Measurements from ENCODE around the gene PDCD5. TPM values are rescaled to one million over a fixed set of nuclear protein-coding genes. Genes with fewer than 3 reads are reported as not detected.
A peak's percentile ranks its signal among the peaks of the same experiment; 100 is the strongest.

The PDCD5 gene
- total RNA-seq, 1 donor from 2014 or later: 123 TPM

DNA sequence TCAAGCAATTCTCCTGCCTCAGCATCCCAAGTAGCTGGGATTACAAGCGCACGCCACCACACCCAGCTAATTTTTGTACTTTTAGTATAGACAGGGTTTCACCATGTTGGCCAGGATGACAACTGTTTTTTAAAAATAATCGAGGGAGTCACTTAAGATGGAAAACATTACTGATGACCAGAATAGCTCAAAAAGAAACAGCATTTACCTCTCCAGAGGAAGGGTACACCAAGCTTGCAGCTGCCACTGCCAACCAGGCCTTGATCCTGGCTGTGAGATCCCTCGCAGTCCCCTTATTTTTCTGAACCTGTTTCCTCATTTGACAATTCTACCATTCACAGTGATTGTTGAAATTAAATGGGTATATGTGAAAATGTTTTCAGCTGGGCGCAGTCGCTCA lies 14.5 kb downstream of the PDCD5 start:
- Mint-ChIP-seq H3K4me3 (no peak overlapping the region), H3K27me3 (no peaks in the 10 kb centered on the region), H3K27ac (no peak overlapping the region), H3K9me3 (no peaks in the 10 kb centered on the region), H3K4me1 (ENCODE audit: unreplicated experiment) (no peaks in the 10 kb centered on the region), H3K36me3 (peaks cover 34% of the 10 kb centered on the region)
- TF ChIP-seq, protein P1, sequence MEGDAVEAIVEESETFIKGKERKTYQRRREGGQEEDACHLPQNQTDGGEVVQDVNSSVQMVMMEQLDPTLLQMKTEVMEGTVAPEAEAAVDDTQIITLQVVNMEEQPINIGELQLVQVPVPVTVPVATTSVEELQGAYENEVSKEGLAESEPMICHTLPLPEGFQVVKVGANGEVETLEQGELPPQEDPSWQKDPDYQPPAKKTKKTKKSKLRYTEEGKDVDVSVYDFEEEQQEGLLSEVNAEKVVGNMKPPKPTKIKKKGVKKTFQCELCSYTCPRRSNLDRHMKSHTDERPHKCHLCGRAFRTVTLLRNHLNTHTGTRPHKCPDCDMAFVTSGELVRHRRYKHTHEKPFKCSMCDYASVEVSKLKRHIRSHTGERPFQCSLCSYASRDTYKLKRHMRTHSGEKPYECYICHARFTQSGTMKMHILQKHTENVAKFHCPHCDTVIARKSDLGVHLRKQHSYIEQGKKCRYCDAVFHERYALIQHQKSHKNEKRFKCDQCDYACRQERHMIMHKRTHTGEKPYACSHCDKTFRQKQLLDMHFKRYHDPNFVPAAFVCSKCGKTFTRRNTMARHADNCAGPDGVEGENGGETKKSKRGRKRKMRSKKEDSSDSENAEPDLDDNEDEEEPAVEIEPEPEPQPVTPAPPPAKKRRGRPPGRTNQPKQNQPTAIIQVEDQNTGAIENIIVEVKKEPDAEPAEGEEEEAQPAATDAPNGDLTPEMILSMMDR (conservative IDR thresholded peaks at IDR 0.05): no peak
- peak; percentile 29 for DNase-seq (ENCODE audit: extremely low spot score, unreplicated experiment)

DNA sequence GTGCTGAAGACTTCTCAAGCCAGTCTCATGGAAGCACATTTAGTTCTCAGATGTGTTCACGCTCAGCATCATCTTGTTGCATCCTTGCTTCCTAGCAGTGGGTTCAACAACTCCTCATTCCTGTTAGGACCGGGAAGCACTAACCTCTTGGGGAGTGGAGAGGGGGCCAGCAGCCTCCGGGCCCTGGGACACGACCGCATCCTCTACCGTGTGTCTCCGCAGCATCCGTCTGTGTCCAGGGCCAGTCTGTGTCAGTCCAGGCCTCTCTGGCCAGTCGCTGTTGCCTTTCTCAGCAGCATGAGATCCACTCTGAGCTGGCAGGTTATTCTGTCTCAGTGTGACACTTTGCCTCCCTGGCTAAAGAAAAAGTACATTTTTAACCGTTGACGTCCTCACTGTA lies 17.0 kb downstream of the PDCD5 start:
- H3K27ac Mint-ChIP-seq: no peak overlapping the region
- peaks cover 24% of the 10 kb centered on the region for H3K36me3 Mint-ChIP-seq
- no peaks in the 10 kb centered on the region for H3K9me3 Mint-ChIP-seq
- no peaks in the 10 kb centered on the region for H3K27me3 Mint-ChIP-seq
- no peaks in the 10 kb centered on the region for H3K4me1 Mint-ChIP-seq (ENCODE audit: unreplicated experiment)
- TF ChIP-seq, protein P1 (conservative IDR thresholded peaks at IDR 0.05): no peak
- no peak overlapping the region for H3K4me3 Mint-ChIP-seq
- peak; percentile 16 for DNase-seq (ENCODE audit: extremely low spot score, unreplicated experiment)

DNA sequence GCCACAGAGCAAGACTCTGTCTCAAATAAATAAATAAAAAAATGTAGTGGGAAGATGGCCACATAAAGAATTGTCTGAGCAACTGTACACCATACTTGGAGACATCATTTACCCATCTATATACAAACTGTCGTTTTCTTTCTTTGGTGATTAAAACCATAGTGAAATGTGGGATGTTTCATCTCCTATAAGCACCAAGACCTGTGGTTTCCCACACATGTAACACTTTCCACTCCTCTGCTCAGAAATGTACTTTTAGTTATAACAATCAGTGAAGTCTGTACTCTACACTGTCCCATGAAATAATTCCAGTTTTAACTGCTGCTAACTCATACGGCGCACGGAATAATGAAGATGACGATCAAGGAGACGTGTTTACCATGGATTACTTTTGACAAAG lies 18.3 kb downstream of the PDCD5 start:
- peaks cover 16% of the 10 kb centered on the region for H3K36me3 Mint-ChIP-seq
- H3K4me1 Mint-ChIP-seq (ENCODE audit: unreplicated experiment): no peaks in the 10 kb centered on the region
- TF ChIP-seq, protein P1 (conservative IDR thresholded peaks at IDR 0.05): no peak
- no peak overlapping the region for H3K4me3 Mint-ChIP-seq
- H3K27ac Mint-ChIP-seq: no peak overlapping the region
- no peak for DNase-seq (ENCODE audit: extremely low spot score, unreplicated experiment)
- H3K9me3 Mint-ChIP-seq: no peaks in the 10 kb centered on the region
- no peaks in the 10 kb centered on the region for H3K27me3 Mint-ChIP-seq

DNA sequence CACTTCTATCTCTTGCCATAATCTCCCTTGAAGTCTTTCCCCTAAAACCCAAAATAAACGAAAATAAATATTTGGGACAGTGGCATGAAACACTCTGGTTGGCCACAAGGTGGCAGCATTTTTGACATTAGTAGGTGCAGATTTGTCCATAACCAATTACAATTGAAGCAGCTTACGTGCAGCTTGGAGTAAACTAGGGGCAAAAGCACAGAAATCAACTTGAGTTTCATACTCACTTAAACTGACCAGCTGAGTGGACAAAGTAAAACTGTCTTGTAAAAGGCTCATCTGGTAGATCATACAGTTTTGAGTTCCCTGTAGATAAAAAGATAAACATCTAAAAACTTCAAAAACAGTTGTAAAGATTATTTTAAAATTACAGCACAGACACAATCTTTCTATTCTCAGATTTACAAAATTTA lies 18.8 kb downstream of the PDCD5 start:
- Mint-ChIP-seq H3K27ac (no peak overlapping the region), H3K4me3 (no peak overlapping the region)

DNA sequence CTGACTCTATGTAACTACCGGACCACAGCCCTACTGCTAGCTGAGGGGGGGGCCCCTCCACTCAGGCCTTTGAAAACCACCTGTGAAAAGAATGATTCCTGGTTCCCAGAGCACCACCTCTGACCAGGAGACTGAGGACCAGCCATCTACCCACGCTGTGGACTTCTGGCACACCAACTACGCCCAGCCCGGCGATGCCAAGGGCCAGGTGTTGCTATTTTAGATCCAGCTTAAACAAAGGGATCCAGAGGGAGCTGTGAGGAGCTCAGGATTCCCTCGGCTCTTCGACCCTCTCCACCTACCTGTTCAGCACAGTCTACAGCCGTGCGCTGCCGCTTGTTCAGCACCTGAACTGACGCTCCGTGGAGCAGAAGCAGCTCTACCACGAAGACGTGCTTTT lies 23.0 kb downstream of the PDCD5 start:
- Mint-ChIP-seq H3K27me3 (no peaks in the 10 kb centered on the region), H3K27ac (no peak overlapping the region), H3K36me3 (peaks cover 14% of the 10 kb centered on the region), H3K4me3 (no peak overlapping the region), H3K9me3 (no peaks in the 10 kb centered on the region), H3K4me1 (ENCODE audit: unreplicated experiment) (no peaks in the 10 kb centered on the region)
- TF ChIP-seq, protein P1 (conservative IDR thresholded peaks at IDR 0.05): no peak
- DNase-seq (ENCODE audit: extremely low spot score, unreplicated experiment): no peak

More for the DNA sequence above, 18.8 kb downstream of the PDCD5 start:
- Mint-ChIP-seq H3K4me1 (ENCODE audit: unreplicated experiment) (no peaks in the 10 kb centered on the region), H3K27me3 (no peaks in the 10 kb centered on the region), H3K9me3 (no peaks in the 10 kb centered on the region), H3K36me3 (peaks cover 12% of the 10 kb centered on the region)
- TF ChIP-seq, protein P1 (conservative IDR thresholded peaks at IDR 0.05): peak; percentile 92
- no peak for DNase-seq (ENCODE audit: extremely low spot score, unreplicated experiment)

DNA sequence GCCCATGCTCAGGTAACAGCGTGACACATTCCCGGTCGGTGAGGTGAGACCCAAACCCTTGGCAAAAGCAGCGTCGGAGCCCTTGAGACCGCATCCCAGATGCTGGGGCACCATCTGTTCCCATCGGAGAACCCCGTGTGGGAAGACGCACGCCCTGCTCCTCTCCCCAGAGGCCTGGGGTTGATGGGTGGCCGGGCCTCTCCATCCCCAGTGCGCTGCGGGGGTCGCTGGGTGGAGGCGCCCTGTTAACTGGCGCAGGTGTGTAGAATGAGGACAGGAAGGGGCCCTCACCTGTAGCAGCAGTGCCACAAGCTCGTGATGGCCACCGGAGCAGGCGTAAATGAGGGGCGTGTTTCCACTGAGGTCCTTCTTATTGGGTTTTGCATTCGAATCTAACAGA lies 24.6 kb downstream of the PDCD5 start:
- peaks cover 12% of the 10 kb centered on the region for H3K36me3 Mint-ChIP-seq

More for the DNA sequence above, 24.6 kb downstream of the PDCD5 start:
- Mint-ChIP-seq H3K4me1 (ENCODE audit: unreplicated experiment) (no peaks in the 10 kb centered on the region), H3K4me3 (no peak overlapping the region), H3K27me3 (no peaks in the 10 kb centered on the region), H3K27ac (no peak overlapping the region), H3K9me3 (no peaks in the 10 kb centered on the region)
- TF ChIP-seq, protein P1 (conservative IDR thresholded peaks at IDR 0.05): no peak
- no peak for DNase-seq (ENCODE audit: extremely low spot score, unreplicated experiment)

Data from type B pancreatic cell (in vitro differentiated cells).